Measurements from ENCODE around the gene AP1B1. TPM values are rescaled to one million over a fixed set of nuclear protein-coding genes. Genes with fewer than 3 reads are reported as not detected.

The AP1B1 gene
- polyA plus RNA-seq (43.8 and 44.3 TPM in 2 replicates), polyA minus RNA-seq (78.1 and 87.9 TPM in 2 replicates)

DNA sequence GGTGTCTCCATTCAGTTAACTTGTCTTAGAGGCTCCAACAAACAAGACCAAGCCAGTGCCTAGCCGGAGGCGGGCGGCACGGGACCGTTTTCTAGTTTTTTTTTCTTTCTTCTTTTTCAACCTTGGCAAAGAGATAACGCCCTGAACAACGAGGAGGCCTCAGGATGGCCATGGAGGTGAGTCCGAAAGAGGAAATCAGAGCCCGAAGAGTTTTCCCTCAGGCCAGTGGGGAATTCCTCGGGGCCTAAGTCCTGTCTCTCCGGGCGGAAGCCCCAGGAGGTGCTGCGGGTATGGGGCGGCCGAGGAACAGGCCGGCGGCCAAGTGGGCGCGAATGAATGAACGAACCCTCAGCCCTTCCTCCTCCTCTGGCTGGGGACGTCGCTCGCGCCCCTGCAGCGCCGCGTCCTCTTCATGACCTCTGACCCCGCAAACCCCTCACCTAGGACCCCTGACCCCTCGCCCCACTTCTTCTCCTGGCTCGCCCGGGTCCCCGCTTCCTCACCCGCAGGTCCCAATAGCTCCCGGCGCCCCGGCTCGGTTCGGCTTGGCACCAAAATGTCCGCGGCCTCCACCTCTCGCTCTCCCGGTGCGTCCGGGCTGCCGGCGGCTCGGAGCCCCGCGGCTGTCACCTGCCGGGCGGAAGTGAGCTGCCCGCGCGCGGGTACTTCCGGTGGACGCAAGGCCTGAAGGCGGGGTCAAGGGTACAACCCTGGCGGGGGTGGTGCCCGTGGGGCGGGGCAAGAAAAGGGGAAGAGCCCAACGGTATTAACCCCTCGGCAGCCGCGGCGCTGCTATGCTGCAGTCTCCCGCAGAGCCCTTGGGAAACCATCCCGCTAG, at the start of gene AP1B1:
AP1B1 (minus strand) TSS at position 650 of the 838 bp plus-strand sequence. CDS start 21,327 bp downstream, outside the sequence.
- Histone ChIP-seq H2AFZ (ENCODE audit: low read depth, low read length) (peak within 1 kb of the TSS; percentile 77), H3K9ac (ENCODE audit: low read length) (peak within 1 kb of the TSS; percentile 83), H3K4me3 (ENCODE audit: low read length) (peak within 1 kb of the TSS; percentile 88), H3K36me3 (ENCODE audit: insufficient read depth, low read length) (no peaks in the 10 kb centered on the region), H3F3A (ENCODE audit: insufficient read depth, low read length, poor library complexity, severe bottlenecking) (no peaks in the 10 kb centered on the region), H3K9me2 (ENCODE audit: insufficient read depth, low read length) (no peaks in the 10 kb centered on the region), H3K4me2 (ENCODE audit: low read length) (peak within 1 kb of the TSS; percentile 82), H3K79me2 (replicated peaks; ENCODE audit: insufficient read depth, low read length) (peaks cover 18% of the 10 kb centered on the region), H3K27me3 (ENCODE audit: insufficient read depth, low read depth, low read length) (no peaks in the 10 kb centered on the region), H3K27ac (ENCODE audit: low read length) (peak within 1 kb of the TSS; percentile 64), H3K9me3 (ENCODE audit: low read length) (no peaks in the 10 kb centered on the region), H4K20me1 (ENCODE audit: insufficient read depth) (no peaks in the 10 kb centered on the region)
- TF ChIP-seq, protein P1, sequence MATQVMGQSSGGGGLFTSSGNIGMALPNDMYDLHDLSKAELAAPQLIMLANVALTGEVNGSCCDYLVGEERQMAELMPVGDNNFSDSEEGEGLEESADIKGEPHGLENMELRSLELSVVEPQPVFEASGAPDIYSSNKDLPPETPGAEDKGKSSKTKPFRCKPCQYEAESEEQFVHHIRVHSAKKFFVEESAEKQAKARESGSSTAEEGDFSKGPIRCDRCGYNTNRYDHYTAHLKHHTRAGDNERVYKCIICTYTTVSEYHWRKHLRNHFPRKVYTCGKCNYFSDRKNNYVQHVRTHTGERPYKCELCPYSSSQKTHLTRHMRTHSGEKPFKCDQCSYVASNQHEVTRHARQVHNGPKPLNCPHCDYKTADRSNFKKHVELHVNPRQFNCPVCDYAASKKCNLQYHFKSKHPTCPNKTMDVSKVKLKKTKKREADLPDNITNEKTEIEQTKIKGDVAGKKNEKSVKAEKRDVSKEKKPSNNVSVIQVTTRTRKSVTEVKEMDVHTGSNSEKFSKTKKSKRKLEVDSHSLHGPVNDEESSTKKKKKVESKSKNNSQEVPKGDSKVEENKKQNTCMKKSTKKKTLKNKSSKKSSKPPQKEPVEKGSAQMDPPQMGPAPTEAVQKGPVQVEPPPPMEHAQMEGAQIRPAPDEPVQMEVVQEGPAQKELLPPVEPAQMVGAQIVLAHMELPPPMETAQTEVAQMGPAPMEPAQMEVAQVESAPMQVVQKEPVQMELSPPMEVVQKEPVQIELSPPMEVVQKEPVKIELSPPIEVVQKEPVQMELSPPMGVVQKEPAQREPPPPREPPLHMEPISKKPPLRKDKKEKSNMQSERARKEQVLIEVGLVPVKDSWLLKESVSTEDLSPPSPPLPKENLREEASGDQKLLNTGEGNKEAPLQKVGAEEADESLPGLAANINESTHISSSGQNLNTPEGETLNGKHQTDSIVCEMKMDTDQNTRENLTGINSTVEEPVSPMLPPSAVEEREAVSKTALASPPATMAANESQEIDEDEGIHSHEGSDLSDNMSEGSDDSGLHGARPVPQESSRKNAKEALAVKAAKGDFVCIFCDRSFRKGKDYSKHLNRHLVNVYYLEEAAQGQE (IDR thresholded peaks at IDR 0.05; ENCODE audit: borderline replicate concordance), result peak; percentile 26
- peak; percentile 34 for TF ChIP-seq EP300 (conservative IDR thresholded peaks at IDR 0.05; ENCODE audit: poor library complexity, severe bottlenecking)
- no peak for TF ChIP-seq RAD21 (conservative IDR thresholded peaks at IDR 0.05)
- peak; percentile 62 for TF ChIP-seq TAF1 (IDR thresholded peaks at IDR 0.05; ENCODE audit: low read depth)
- TF ChIP-seq POLR2AphosphoS5 (IDR thresholded peaks at IDR 0.05), result peak; percentile 81
- TF ChIP-seq EZH2 (IDR thresholded peaks at IDR 0.05; ENCODE audit: borderline replicate concordance, insufficient read depth, low read length, poor library complexity, severe bottlenecking), result no peak
- TF ChIP-seq SMC3 (conservative IDR thresholded peaks at IDR 0.05; ENCODE audit: poor library complexity), result peak; percentile 13
- TF ChIP-seq, protein P2, sequence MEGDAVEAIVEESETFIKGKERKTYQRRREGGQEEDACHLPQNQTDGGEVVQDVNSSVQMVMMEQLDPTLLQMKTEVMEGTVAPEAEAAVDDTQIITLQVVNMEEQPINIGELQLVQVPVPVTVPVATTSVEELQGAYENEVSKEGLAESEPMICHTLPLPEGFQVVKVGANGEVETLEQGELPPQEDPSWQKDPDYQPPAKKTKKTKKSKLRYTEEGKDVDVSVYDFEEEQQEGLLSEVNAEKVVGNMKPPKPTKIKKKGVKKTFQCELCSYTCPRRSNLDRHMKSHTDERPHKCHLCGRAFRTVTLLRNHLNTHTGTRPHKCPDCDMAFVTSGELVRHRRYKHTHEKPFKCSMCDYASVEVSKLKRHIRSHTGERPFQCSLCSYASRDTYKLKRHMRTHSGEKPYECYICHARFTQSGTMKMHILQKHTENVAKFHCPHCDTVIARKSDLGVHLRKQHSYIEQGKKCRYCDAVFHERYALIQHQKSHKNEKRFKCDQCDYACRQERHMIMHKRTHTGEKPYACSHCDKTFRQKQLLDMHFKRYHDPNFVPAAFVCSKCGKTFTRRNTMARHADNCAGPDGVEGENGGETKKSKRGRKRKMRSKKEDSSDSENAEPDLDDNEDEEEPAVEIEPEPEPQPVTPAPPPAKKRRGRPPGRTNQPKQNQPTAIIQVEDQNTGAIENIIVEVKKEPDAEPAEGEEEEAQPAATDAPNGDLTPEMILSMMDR (IDR thresholded peaks at IDR 0.05; ENCODE audit: poor library complexity, severe bottlenecking), result no peak
- TF ChIP-seq MXI1 (conservative IDR thresholded peaks at IDR 0.05; ENCODE audit: poor library complexity, severe bottlenecking), result peak; percentile 71

DNA sequence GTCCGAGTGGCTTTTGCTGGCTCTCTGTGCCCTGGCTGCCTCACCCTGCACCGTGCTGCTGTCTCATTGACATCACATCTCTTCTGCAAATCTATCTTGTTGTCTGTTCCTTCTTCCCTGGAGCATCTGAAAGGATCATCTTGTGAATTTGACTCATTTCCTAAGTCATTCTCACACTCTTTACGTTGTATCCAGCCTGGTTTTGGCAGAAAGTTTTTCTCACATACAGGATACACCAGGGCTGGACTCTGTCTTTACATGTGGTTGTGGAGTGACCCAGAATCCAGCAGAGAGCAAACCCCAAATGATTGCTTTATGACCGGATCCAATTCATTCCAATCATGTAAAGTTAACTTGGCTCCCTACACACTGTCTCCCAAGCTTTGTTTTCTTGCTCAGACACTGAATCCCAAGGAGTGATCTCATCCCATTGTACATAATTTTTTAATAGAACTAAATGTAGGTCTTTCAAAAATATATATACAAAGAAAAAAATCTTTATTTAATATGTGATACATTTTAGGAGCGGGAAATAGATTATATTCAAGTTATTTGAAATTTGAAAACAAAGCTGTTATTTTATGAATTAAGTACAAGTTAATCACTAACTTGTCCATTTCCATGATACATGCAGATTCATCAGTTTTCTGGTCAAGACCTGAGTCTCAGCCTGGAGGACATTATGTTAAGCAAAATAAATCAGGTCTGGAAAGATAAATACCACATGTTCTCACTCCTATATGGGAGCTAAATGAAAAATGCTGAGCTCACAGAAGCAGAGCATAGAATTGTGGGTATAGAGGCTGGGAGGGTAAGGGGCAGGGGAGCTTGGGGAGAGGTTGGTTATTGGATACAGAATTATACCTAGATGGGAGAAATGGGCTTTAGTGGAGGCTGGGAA, 47.1 kb upstream of the AP1B1 start:
- Histone ChIP-seq H4K20me1 (ENCODE audit: insufficient read depth) (no peaks in the 10 kb centered on the region), H3K9me2 (ENCODE audit: insufficient read depth, low read length) (no peaks in the 10 kb centered on the region), H3K79me2 (replicated peaks; ENCODE audit: insufficient read depth, low read length) (no peaks in the 10 kb centered on the region), H2AFZ (ENCODE audit: low read depth, low read length) (no peak overlapping the region), H3K36me3 (ENCODE audit: insufficient read depth, low read length) (no peaks in the 10 kb centered on the region), H3K9ac (ENCODE audit: low read length) (no peak overlapping the region), H3K4me3 (ENCODE audit: low read length) (no peak overlapping the region), H3F3A (ENCODE audit: insufficient read depth, low read length, poor library complexity, severe bottlenecking) (no peaks in the 10 kb centered on the region), H3K27ac (ENCODE audit: low read length) (no peak overlapping the region), H3K9me3 (ENCODE audit: low read length) (no peaks in the 10 kb centered on the region), H3K4me2 (ENCODE audit: low read length) (no peak overlapping the region), H3K27me3 (ENCODE audit: insufficient read depth, low read depth, low read length) (no peaks in the 10 kb centered on the region)
- TF ChIP-seq EP300 (conservative IDR thresholded peaks at IDR 0.05; ENCODE audit: poor library complexity, severe bottlenecking) (no peak), EZH2 (IDR thresholded peaks at IDR 0.05; ENCODE audit: borderline replicate concordance, insufficient read depth, low read length, poor library complexity, severe bottlenecking) (no peak), SMC3 (conservative IDR thresholded peaks at IDR 0.05; ENCODE audit: poor library complexity) (no peak), RAD21 (conservative IDR thresholded peaks at IDR 0.05) (no peak), TAF1 (IDR thresholded peaks at IDR 0.05; ENCODE audit: low read depth) (no peak), POLR2AphosphoS5 (IDR thresholded peaks at IDR 0.05) (no peak), MXI1 (conservative IDR thresholded peaks at IDR 0.05; ENCODE audit: poor library complexity, severe bottlenecking) (no peak)
- TF ChIP-seq, protein P2 (IDR thresholded peaks at IDR 0.05; ENCODE audit: poor library complexity, severe bottlenecking), result no peak
- TF ChIP-seq, protein P1 (IDR thresholded peaks at IDR 0.05; ENCODE audit: borderline replicate concordance), result no peak
